ENCODE measurements around the gene VCAM1. TPM values are rescaled to one million over a fixed set of nuclear protein-coding genes. Genes with fewer than 3 reads are reported as not detected.

VCAM1 gene
- total RNA-seq, 2 donors from 2014 or later: 3.5 to 7.4 TPM

DNA sequence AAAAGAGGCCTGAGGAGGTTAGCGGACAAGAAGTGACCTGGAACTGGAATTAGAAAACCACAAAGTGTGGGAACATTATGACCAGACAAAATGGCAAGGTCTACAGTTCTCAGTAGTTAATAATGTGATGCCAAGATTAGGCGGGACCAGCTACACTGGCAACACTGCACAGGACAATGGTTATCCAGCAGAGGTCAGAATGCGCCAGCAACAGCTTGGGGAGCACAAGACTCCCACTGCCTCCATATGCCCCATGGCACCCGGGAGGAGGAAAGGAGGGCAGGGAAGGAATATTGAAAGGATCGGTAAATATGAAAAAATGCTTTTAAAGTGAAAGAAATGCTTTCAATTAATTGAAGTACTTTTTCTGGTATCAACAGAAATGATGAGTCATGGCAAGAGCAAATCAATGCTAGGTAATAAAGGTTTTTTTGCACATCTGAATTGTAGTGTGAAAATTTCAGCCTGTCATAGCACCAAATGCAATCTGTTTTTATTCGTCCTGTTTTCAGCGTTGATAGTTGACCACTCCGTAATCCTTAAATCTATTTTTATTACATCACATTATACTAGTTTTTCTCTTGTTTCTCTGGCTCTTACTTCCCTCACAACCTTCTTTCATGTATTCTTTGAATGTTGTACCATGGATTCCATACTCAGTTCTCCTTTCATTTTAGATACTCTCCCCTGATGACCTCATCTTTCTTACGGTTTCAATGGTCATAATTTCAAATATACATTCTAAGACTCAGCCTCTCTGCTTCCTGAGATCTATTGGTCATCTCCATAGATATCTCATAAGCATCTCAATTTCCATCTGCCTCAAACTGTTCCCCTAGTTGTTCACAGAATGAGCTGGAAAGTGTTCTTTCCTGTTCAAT is 30.7 kb downstream of the VCAM1 start:
- Histone ChIP-seq H3K36me3 (no peaks in the 10 kb centered on the region), H3K4me1 (no peaks in the 10 kb centered on the region), H3K9me3 (no peaks in the 10 kb centered on the region), H3K27me3 (no peaks in the 10 kb centered on the region), H3K27ac (no peak overlapping the region), H3K9ac (ENCODE audit: low read depth in 2 of 2, low read length in 2 of 2) (no peak overlapping the region), H3K4me3 (no peak overlapping the region)
- TF ChIP-seq, protein P1, sequence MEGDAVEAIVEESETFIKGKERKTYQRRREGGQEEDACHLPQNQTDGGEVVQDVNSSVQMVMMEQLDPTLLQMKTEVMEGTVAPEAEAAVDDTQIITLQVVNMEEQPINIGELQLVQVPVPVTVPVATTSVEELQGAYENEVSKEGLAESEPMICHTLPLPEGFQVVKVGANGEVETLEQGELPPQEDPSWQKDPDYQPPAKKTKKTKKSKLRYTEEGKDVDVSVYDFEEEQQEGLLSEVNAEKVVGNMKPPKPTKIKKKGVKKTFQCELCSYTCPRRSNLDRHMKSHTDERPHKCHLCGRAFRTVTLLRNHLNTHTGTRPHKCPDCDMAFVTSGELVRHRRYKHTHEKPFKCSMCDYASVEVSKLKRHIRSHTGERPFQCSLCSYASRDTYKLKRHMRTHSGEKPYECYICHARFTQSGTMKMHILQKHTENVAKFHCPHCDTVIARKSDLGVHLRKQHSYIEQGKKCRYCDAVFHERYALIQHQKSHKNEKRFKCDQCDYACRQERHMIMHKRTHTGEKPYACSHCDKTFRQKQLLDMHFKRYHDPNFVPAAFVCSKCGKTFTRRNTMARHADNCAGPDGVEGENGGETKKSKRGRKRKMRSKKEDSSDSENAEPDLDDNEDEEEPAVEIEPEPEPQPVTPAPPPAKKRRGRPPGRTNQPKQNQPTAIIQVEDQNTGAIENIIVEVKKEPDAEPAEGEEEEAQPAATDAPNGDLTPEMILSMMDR (IDR thresholded peaks at IDR 0.05): no peak
- DNase-seq: no peak
- intact Hi-C loops (cut with DNase I): no loop called here

DNA sequence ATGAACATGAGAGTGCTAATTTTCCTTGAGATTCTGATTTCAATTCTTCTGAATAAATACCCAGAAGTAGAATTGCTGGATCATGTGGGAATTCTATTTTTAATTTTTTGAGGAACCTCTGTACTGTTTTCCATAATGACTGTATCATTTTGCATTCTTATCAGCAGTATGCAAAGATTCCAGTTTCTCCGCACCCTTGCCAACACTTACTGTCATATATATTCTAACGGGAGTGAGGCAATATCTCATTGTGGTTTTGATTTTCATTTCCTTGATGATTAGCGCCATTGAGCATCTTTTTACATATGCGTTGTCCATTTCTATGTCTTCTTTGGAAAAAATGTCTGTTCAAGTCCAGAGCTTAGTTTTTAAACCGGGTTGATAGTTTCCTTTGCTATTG is 33.2 kb downstream of the VCAM1 start:
- TF ChIP-seq, protein P1 (IDR thresholded peaks at IDR 0.05): no peak
- Histone ChIP-seq H3K36me3 (no peaks in the 10 kb centered on the region), H3K9me3 (no peaks in the 10 kb centered on the region), H3K27me3 (no peaks in the 10 kb centered on the region), H3K9ac (ENCODE audit: low read depth in 2 of 2, low read length in 2 of 2) (no peak overlapping the region), H3K27ac (no peak overlapping the region), H3K4me1 (no peaks in the 10 kb centered on the region), H3K4me3 (no peak overlapping the region)
- intact Hi-C loops (cut with DNase I): no loop called here
- no peak for DNase-seq

DNA sequence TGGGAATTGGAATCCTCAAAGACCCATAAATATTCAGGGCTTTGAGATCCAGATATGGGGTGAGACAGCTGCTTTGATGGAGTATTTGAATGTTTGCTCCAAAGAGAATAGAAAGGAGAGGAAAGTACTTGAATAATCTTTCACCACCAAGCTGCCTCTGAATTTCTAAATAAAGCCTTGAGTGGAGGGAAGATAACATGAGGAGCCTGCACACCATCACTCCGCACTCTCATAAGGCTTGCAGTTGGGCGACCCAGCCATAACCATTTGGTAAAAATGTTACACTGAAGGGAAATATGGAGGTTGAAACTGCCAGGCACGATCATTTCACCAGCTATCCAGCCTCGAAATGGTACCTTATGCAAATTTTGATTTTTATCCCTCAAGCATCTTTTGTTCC is 38.4 kb downstream of the VCAM1 start:
- intact Hi-C loops (cut with DNase I): no loop called here
- H3K9me3 ChIP-seq: no peaks in the 10 kb centered on the region

DNA sequence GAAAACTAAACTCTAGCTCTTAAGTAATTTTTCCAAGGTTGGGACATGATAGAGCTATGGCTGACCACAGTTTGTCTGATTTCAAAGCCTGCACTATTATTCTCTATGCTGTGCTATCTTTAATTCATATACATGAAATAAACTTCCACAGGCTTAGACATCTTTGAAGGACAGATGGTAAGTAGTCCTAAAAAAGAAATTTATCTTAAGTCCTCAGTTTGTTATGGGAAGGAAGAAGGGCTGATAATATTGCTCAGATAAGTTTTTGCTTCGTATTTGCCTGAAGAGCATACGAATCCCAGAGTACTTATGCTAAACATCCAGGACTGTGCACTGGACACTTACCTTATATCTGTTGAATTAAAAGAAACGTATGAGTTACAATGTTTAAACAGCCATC is 39.6 kb downstream of the VCAM1 start:
- no peak overlapping the region for H3K9ac ChIP-seq (ENCODE audit: low read depth in 2 of 2, low read length in 2 of 2)
- TF ChIP-seq, protein P1 (IDR thresholded peaks at IDR 0.05): no peak
- no peaks in the 10 kb centered on the region for H3K27me3 ChIP-seq
- intact Hi-C loops (cut with DNase I): no loop called here
- no peaks in the 10 kb centered on the region for H3K9me3 ChIP-seq
- H3K4me3 ChIP-seq: no peak overlapping the region
- H3K27ac ChIP-seq: no peak overlapping the region
- no peak for DNase-seq
- H3K36me3 ChIP-seq: no peaks in the 10 kb centered on the region
- no peaks in the 10 kb centered on the region for H3K4me1 ChIP-seq

More for the DNA sequence above, 38.4 kb downstream of the VCAM1 start:
- Histone ChIP-seq H3K9ac (ENCODE audit: low read depth in 2 of 2, low read length in 2 of 2) (no peak overlapping the region), H3K4me1 (no peaks in the 10 kb centered on the region), H3K27me3 (no peaks in the 10 kb centered on the region), H3K4me3 (no peak overlapping the region), H3K27ac (no peak overlapping the region), H3K36me3 (no peaks in the 10 kb centered on the region)
- no peak for DNase-seq
- TF ChIP-seq, protein P1 (IDR thresholded peaks at IDR 0.05): no peak

DNA sequence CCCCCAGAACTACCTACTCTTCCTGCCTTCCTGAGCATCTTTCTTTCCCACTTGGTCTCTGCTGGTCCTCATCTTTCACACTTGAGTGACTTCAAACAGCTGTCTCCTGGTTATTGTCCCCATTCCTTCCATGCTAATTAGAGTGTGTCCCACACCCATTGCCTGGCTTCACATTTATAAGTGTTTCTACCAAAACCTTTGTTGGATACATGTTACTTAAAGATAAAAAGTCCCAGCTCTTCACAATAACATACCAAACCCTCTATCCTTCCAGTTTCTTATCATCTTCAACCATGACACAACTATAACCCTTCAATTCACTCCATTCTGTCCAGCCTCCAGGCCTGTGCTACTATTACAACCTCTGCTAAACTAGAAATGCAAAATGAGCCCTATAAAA is 41.0 kb downstream of the VCAM1 start:
- Histone ChIP-seq H3K36me3 (no peaks in the 10 kb centered on the region), H3K4me3 (no peak overlapping the region), H3K4me1 (no peaks in the 10 kb centered on the region), H3K9me3 (no peaks in the 10 kb centered on the region), H3K27ac (no peak overlapping the region), H3K9ac (ENCODE audit: low read depth in 2 of 2, low read length in 2 of 2) (no peak overlapping the region), H3K27me3 (no peaks in the 10 kb centered on the region)
- TF ChIP-seq, protein P1 (IDR thresholded peaks at IDR 0.05): no peak
- intact Hi-C loops (cut with DNase I): loop anchor here (2.0 kb wide), 1 partner anchor 22 kb away; no protein-coding TSS in a partner anchor
- DNase-seq: no peak

All from colonic mucosa (tissue), 4 donors.